Pericardium fibroblast (primary cell): Measurements from ENCODE around the gene PNPLA7. TPM values are rescaled to one million over a fixed set of nuclear protein-coding genes. Genes with fewer than 3 reads are reported as not detected.

ENCODE experiments used
- total RNA-seq: library from RNA; depleted of rRNA; stranded (reverse); fragments of >200 nt; gene quantifications from 2 replicates; pipeline ENCODE4 v1.2.3, GENCODE V29; 2015

Gene PNPLA7
- 0.23 and 1.6 TPM in 2 replicates for total RNA-seq

GRCh38 chr9:137550231-137550621, at the start of gene PNPLA7:
TSS of gene PNPLA7 (minus strand) at chr9:137550402. CDS start at chr9:137550197, 205 bp downstream.

GRCh38 chr9:137590469-137591383, 40.5 kb upstream of the PNPLA7 start, which contains the start of gene ZMYND19:
TSS of gene ZMYND19 (minus strand) at chr9:137590512. CDS start at chr9:137590263, 249 bp downstream.

GRCh38 chr9:137578518-137579258, 28.5 kb upstream of the PNPLA7 start, which contains the start of gene DPH7:
TSS of gene DPH7 (minus strand) at chr9:137578925. CDS start at chr9:137578777, 148 bp downstream.

GRCh38 chr9:137551264-137552021, 1.2 kb upstream of the PNPLA7 start, which contains the start of gene MRPL41:
TSS of gene MRPL41 (plus strand) at chr9:137551879. CDS start at chr9:137552082, 203 bp downstream.

GRCh38 chr9:137459152-137459600, 91.0 kb downstream of the PNPLA7 start, which contains the start of gene NSMF:
TSS of gene NSMF (minus strand) at chr9:137459334. CDS start at chr9:137459102, 232 bp downstream.

GRCh38 chr9:137441289-137441934, 108.8 kb downstream of the PNPLA7 start, which contains the start of gene ENTPD8:
TSS of gene ENTPD8 (minus strand) at chr9:137441357. CDS start at chr9:137438285, 3,072 bp downstream.

GRCh38 chr9:137422604-137423513, 127.3 kb downstream of the PNPLA7 start, which contains the start of the genes EXD3 and NOXA1:
TSS of gene EXD3 (minus strand) at chr9:137423162. CDS start at chr9:137395357, 27,805 bp downstream.
TSS of gene NOXA1 (plus strand) at chr9:137423393. CDS start at chr9:137423530, 137 bp downstream.

Other genes with a start within 250 kb of the PNPLA7 start
- gene NRARP, start 248.1 kb downstream of the PNPLA7 start, total RNA-seq = 0.35 and 3.4 TPM in 2 replicates
- 4.9 and 17.6 TPM in 2 replicates for gene EXD3, start 127.2 kb downstream of the PNPLA7 start, total RNA-seq
- 0.17 and 0.23 TPM in 2 replicates for gene NOXA1, start 127.0 kb downstream of the PNPLA7 start, total RNA-seq
- gene ENTPD8, start 109.0 kb downstream of the PNPLA7 start, total RNA-seq = not detected in 2 replicates
- 60.7 and 64.3 TPM in 2 replicates for gene NSMF, start 91.1 kb downstream of the PNPLA7 start, total RNA-seq
- gene MRPL41, start 1.5 kb upstream of the PNPLA7 start, total RNA-seq = 74.1 and 91.6 TPM in 2 replicates
- gene DPH7, start 28.5 kb upstream of the PNPLA7 start, total RNA-seq = 22.9 and 23.5 TPM in 2 replicates
- gene ZMYND19, start 40.1 kb upstream of the PNPLA7 start, total RNA-seq = 19.2 and 26.3 TPM in 2 replicates
- gene ARRDC1, start 55.3 kb upstream of the PNPLA7 start, total RNA-seq = 29.0 and 29.3 TPM in 2 replicates
- gene EHMT1, start 68.6 kb upstream of the PNPLA7 start, total RNA-seq = 28.9 and 33.9 TPM in 2 replicates